HCT116 (cell line): Measurements from ENCODE around the gene FPR2.

Experiments used
- CTCF ChIP-seq, 3 experiments: fragments of 200-600 bp in 1 of 3; sonication (generic) in 1 of 3; IDR thresholded peaks in 2 of 3; conservative IDR thresholded peaks in 1 of 3; 2 replicates each; pipeline ENCODE4 v1.5.1; 2012 to 2017; ENCODE audit warnings: low read depth in 2 of 3, low read length in 2 of 3, antibody characterized with exemption in 1 of 3, borderline replicate concordance in 1 of 3, control low read depth in 1 of 3, mild to moderate bottlenecking in 1 of 3, mixed read lengths in 1 of 3, mixed run types in 1 of 3, moderate library complexity in 1 of 3; ENCODE audit not compliant: insufficient read depth in 1 of 3
- POLR2A ChIP-seq: IDR thresholded peaks from 2 replicates; pipeline ENCODE4 v1.7.0; 2011; ENCODE audit warnings: borderline replicate concordance; ENCODE audit not compliant: insufficient read depth, insufficient read length; ENCODE audit errors: extremely low read depth
- SIN3A ChIP-seq: IDR thresholded peaks from 2 replicates; pipeline ENCODE4 v1.6.1; 2012; ENCODE audit warnings: low read depth

- TF ChIP-seq SIN3A (no peak), POLR2A (no peak), CTCF (IDR thresholded peaks at IDR 0.05 in 2 of 3, conservative IDR thresholded peaks at IDR 0.05 in 1 of 3; ENCODE audit: borderline replicate concordance in 1 of 3, insufficient read depth in 1 of 3, low read depth in 2 of 3, low read length in 2 of 3) (no peak)
These were observed 24.1 kb downstream of the FPR2 start for GRCh38 chr19:51784922-51785690.
